HS-27A (cell line): Measurements from ENCODE around the gene CNNM3.
"Not testable (repeated sequence)": the region's sequence is repeated elsewhere in the genome, so short reads cannot be mapped to it uniquely, and the experiment has no call there.

Source experiments
- DNase-seq: peaks from one replicate; pipeline ENCODE4 v3.0.0-alpha.2; 2012; ENCODE audit warnings: low read depth, missing footprints

The CNNM3 gene

DNA sequence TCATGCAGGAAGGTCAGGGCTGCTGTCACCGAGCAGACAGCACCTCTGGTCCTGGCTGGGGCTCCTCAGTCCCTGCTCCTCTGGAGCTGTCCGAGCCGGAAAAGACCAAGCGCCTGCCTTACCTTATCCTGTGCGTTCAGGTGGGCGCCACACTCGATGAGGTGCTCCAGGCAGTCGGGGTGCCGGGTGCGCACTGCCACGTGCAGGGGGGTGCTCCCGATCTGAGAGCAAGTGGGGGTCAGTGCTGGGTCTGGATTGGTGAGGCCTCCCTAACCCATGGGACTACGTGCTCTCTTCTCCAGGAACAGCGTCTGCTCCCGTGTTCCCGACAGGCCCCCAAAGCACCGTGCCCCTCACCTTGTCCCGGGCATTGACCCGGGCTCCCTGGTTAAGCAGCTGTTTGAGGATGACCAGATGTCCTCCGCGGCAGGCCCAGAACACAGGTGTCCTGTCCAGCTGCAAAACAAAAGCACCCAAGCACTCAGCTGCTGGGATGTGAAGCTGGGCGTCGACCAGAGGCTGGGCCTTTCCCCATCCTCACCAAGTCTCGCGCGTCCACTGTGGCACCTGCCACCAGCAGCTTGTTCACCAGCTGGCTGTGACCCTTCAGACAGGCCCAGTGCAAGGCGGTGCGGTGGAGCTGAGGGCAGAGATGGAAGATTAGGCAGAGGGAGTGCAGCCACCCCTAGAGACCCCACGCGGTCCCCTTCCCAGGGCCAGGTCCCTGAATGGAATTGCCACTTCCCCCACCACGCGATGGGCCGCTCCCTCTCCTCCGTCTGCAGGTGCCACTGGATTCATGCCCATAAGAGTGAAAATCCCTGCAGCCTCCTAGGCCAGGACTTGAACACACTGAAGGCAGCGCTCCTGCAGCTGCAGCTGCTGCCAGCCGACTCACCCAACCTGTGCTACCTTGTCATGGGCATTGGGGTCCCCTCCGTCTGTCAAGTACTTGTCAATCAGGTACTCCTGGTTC, 24.1 kb downstream of the CNNM3 start:
- DNase-seq = no peak

DNA sequence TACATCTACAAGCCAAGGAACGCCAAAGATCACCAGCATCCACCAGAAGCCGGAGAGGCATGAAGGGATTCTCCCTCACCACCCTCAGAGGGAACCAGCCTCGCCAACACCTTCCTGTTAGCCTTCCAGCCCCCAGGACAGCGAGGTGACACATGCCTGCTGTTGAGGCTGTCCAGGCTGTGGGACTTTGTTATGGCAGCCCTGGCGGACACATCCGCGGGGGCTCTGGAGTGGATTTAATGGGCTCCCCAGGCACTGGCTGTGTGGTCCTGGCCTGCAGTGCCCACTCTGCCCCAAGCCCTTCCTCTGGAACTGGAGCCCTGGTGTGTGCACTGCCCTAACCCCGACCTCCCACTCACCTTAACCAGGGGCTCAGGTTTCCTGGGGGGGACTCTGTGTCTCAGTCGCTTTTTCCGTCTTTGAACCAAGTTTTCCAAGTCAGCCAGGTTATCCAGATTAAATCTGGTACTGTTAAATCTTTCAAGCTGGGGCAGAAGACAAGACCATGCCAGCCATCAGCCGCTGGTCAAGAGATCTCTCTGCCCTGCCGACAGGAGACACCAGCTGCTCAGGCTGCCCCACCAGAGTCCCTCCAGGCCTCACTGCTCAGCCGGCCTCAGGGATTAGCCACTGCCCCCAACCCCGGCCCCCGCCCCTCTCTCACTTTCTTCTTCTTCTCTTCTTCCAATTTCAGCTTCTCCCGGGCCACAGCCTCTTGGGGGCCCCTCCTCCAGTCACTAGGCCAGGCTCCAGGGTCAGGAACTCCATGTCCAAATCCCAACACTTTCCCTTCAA, 25.8 kb downstream of the CNNM3 start:
- DNase-seq = no peak

GRCh38 chr2:96842600-96842999, 26.5 kb downstream of the CNNM3 start:
- no peak for DNase-seq

- no peak for DNase-seq
Measured at GRCh38 chr2:96843538-96844268, 27.6 kb downstream of the CNNM3 start, which contains the start of gene ANKRD23. Gene ANKRD23, minus strand, starts transcription at chr2:96844021. Its CDS starts 29 bp downstream, at chr2:96843992.

GRCh38 chr2:96844405-96844808, 28.3 kb downstream of the CNNM3 start:
- no peak for DNase-seq

GRCh38 chr2:96846825-96847224, 30.8 kb downstream of the CNNM3 start:
- no peak for DNase-seq

DNA sequence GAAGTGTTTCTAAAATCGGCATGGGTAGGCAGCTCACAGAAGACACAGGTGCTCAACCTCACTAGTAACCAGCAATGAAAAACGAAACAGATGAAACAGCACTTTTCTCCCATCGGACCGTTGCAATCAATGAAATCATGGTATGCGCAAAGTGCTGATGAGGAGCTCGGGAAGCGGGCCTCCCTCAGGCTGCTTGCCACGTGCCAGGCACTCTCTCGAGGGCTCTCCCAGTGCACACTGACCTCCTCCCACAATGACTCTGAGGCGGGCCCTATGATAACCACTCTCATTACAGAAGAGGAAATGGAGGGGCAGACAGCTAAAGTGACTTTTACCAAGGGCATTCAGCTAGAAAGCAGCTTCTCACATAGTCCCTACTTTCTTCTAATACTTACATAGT, 31.5 kb downstream of the CNNM3 start:
- no peak for DNase-seq

DNA sequence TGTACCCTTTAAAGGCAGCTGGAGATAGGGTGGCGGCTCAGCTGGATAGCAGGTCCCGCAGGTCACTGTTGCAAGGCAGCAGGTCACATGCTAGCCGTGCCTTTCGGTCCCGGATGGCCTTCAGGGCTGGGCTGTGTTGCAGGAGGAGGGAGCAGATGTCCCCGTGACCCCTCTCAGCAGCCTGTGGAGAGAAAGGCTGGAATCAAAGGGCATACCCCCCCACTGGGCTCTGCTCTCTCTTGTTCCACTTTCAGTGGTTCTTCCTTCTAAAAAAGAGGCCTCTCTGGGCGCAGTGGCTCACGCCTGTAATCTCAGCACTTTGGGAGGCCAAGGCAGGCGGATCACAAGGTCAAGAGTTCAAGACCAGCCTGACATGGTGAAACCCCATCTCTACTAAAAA, 32.2 kb downstream of the CNNM3 start:
- no peak for DNase-seq

GRCh38 chr2:96852667-96853066, 36.6 kb downstream of the CNNM3 start:
- DNase-seq = no peak

GRCh38 chr2:96853321-96853720, 37.3 kb downstream of the CNNM3 start:
- no peak for DNase-seq

GRCh38 chr2:96856776-96857666, 41.0 kb downstream of the CNNM3 start:
- no peak for DNase-seq

- peak; percentile 97 for DNase-seq
Measured at GRCh38 chr2:96857667-96858372, 41.8 kb downstream of the CNNM3 start, which contains the start of gene ANKRD39. Gene ANKRD39, minus strand, starts transcription at chr2:96858016. Its CDS starts 29 bp downstream, at chr2:96857987.

DNA sequence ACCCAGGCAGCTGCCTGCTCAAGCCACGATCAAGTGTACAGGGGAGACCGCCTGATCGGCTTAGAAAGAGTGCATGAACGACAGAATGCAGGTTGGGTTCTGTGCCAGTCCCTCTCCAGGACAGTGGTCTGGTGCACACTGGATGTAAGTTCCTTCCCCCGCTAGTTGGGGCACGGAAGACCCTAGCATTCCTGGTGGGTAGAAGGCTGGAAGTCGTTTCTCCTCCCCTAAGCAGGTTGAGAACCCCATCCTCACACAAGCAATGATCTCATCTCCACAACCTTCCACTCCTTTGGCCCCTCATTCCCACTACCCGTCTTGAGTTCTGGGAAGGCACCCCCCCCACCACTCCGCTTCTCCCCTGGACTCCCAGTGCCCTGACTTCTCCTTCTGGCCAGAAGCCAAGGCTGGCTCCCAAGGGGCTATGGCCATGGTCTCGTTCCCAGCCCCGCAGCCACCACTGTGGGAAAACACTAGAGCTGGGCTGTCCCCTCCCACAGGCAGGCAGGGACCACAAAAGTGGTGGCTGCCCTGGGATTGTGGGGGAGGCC, 43.1 kb downstream of the CNNM3 start:
- no peak for DNase-seq

DNA sequence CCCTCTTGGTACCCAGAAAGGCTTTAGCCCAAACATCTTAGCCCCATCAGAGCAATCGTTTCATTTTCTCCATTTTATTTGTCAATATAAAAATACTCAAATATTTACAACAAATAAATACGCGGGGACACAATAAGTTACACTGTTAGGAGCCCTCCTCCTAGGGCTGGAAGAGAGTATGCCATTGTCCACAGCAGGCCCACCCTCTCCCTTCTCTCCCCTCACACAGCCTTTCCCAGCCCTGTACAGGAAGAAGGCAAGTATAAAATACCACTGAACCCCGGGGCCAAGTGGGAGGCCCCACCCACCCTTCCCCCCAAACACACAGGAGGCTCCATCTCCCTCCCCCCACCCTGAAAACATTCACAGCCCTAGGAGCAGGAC, 43.6 kb downstream of the CNNM3 start:
- DNase-seq = no peak

DNA sequence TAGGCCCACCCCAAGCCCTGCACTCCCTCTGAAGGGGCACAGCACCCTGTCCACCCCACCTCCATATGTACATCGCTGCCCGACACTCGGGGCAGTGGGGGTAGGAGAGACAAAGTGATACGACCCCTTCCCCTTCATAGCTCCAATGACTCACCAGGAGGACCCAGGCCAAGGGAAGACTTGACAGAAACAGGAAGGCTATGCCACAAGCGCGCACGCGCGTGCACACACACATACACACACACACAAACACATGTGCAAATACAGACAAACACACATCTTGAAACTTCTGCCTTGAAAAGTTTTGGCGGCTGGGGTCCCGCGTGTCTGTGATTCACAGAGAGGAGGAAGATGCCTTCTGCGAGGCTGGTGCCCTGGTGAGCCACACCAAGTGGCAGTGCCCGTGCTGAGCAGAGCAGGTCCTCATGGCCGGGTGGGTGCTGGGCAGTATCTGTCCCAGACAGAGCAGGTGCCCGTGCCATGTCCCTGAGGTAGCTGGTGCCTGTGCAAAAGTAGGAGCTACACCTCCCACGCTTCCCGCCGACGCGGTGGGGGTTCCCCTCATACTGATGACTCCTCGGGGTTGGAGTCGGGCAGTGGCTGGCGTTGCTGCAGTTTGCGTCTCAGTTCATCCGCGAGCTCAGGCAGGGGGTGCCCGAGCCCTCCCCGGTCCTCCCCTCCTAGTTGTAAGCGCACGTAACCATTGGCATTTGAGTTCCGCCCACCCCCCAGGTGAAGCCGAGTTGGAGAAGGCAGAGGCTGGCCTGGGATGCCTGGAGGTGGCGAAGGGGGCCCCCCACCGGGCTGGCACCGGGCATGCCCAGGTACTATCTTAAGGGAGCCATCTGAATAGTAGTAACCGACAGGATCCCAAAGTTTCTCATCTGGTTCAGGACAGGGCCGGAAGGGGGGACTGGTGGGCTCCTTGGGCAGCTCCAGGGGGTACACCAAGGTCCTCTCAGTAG, 44.3 kb downstream of the CNNM3 start:
- no peak for DNase-seq

- DNase-seq = no peak
Measured at GRCh38 chr2:96861074-96861473, 45.0 kb downstream of the CNNM3 start.

- DNase-seq = not testable (repeated sequence)
Measured at GRCh38 chr2:96863056-96863455, 47.0 kb downstream of the CNNM3 start.

GRCh38 chr2:96863575-96864342, 47.7 kb downstream of the CNNM3 start:
- DNase-seq = no peak
